Vagina (tissue), 2 donors: ENCODE results near the gene CIDEA.

Source experiments
- CTCF ChIP-seq, 3 experiments: fragments of 450-650 bp in 2 of 3; fragments of 200-600 bp in 1 of 3; sonication (generic) in 1 of 3; IDR thresholded peaks; one replicate each; pipeline ENCODE4 v1.5.1; 2017 to 2019; ENCODE audit warnings: antibody characterized with exemption in 3 of 3, mild to moderate bottlenecking in 2 of 3, moderate library complexity in 2 of 3
- POLR2A ChIP-seq, 2 donors: fragments of 450-650 bp; IDR thresholded peaks; one replicate each; pipeline ENCODE4 v1.6.1; 2017; ENCODE audit warnings: antibody characterized with exemption in 2 of 2, mild to moderate bottlenecking in 2 of 2, moderate library complexity in 2 of 2
- POLR2AphosphoS5 ChIP-seq, 2 donors: sonication (generic); formaldehyde crosslinking; IDR thresholded peaks; one replicate each; pipeline ENCODE4 v1.9.0; 2017; ENCODE audit warnings: antibody characterized with exemption in 2 of 2, mild to moderate bottlenecking in 2 of 2, low read depth in 1 of 2; ENCODE audit not compliant: insufficient read depth in 1 of 2

GRCh38 chr18:12236934-12237832, 17.0 kb upstream of the CIDEA start:
- peak; percentile 50 to 80 (median 71) for TF ChIP-seq CTCF (IDR thresholded peaks at IDR 0.05)
- no peak for TF ChIP-seq POLR2A (IDR thresholded peaks at IDR 0.05)
- TF ChIP-seq POLR2AphosphoS5 (IDR thresholded peaks at IDR 0.05; ENCODE audit: insufficient read depth in 1 of 2, low read depth in 1 of 2): no peak
